Fibroblast of gingiva (primary cell): ENCODE results near the gene CFTR.
"Not testable (repeated sequence)": the region's sequence is repeated elsewhere in the genome, so short reads cannot be mapped to it uniquely, and the experiment has no call there.

Experiments used
- DNase-seq: peaks from one replicate; pipeline ENCODE4 v3.0.0-alpha.2; 2011; ENCODE audit warnings: low read depth

Gene CFTR

GRCh38 chr7:117479225-117480054, at the start of gene CFTR:
TSS of gene CFTR (plus strand) at chr7:117480025. CDS start at chr7:117480095, 70 bp downstream.
- DNase-seq: no peak

GRCh38 chr7:117435475-117436043, 44.3 kb upstream of the CFTR start:
- no peak for DNase-seq

GRCh38 chr7:117444646-117445045, 35.2 kb upstream of the CFTR start:
- DNase-seq: no peak

GRCh38 chr7:117445206-117445605, 34.6 kb upstream of the CFTR start:
- no peak for DNase-seq

GRCh38 chr7:117446220-117446815, 33.5 kb upstream of the CFTR start:
- DNase-seq: no peak

- no peak for DNase-seq
Observed at GRCh38 chr7:117448655-117449054, 31.2 kb upstream of the CFTR start.

GRCh38 chr7:117458977-117459583, 20.7 kb upstream of the CFTR start:
- DNase-seq: peak; percentile 4

- DNase-seq: no peak
Observed at GRCh38 chr7:117459735-117460134, 20.1 kb upstream of the CFTR start.

GRCh38 chr7:117460815-117461214, 19.0 kb upstream of the CFTR start:
- DNase-seq: not testable (repeated sequence)

GRCh38 chr7:117468174-117468573, 11.7 kb upstream of the CFTR start:
- no peak for DNase-seq

GRCh38 chr7:117470777-117471176, 9.0 kb upstream of the CFTR start:
- no peak for DNase-seq

GRCh38 chr7:117472335-117472734, 7.5 kb upstream of the CFTR start:
- no peak for DNase-seq

GRCh38 chr7:117476557-117477215, 3.1 kb upstream of the CFTR start:
- DNase-seq: no peak

- DNase-seq: no peak
Observed at GRCh38 chr7:117478836-117479224, 995 bp upstream of the CFTR start.

- no peak for DNase-seq
Observed at GRCh38 chr7:117480055-117480362, 184 bp downstream of the CFTR start.

- DNase-seq: no peak
Observed at GRCh38 chr7:117480978-117481377, 1.2 kb downstream of the CFTR start.

GRCh38 chr7:117485118-117485620, 5.3 kb downstream of the CFTR start:
- no peak for DNase-seq

- no peak for DNase-seq
Observed at GRCh38 chr7:117489016-117489415, 9.2 kb downstream of the CFTR start.

GRCh38 chr7:117489430-117489829, 9.6 kb downstream of the CFTR start:
- DNase-seq: no peak

GRCh38 chr7:117489911-117490310, 10.1 kb downstream of the CFTR start:
- DNase-seq: no peak

- no peak for DNase-seq
Observed at GRCh38 chr7:117492649-117493048, 12.8 kb downstream of the CFTR start.

GRCh38 chr7:117493460-117493859, 13.6 kb downstream of the CFTR start:
- DNase-seq: no peak
